GM13976 (cell line): ENCODE data around the gene KIF21B.

Experiments
- DNase-seq: peaks from one replicate; pipeline ENCODE4 v3.0.0; 2012; ENCODE audit warnings: low spot score
- in situ Hi-C: fragments of 300-500 bp; cut with MboI; formaldehyde crosslinking; loops from one replicate; pipeline ENCODE4 v1.12.0; 2022; ENCODE audit warnings: low sequenced_read_pairs, mixed read lengths, inconsistent platforms; ENCODE audit not compliant: unreplicated experiment
- TF ChIP-seq, protein P1 (sequence below): IDR thresholded peaks from 2 replicates; pipeline ENCODE4 v1.5.1; 2012; ENCODE audit warnings: borderline replicate concordance, mild to moderate bottlenecking; ENCODE audit not compliant: insufficient read depth; ENCODE audit errors: extremely low read depth, missing control alignments, control extremely low read depth

Gene KIF21B

DNA sequence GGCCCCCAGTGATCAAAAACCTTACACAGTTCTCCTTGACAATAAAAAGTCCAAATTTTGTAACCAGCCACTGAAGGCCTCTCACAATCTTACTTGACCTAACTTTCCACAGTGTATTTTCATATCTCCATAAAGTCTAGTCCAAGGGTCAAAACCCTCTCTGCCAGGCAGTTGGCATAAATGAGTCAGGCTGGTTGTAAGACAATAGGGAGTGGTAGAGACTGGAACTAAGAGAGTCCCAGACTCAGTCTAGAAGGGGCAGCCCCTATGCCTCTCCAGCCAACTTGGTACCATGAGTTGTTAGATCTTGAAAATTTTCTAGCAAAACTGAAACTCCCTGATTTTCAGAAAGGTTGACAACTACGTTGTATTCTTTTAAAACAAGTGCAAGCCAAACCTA, 21.0 kb downstream of the KIF21B start:
- no peak for DNase-seq
- in situ Hi-C loops: no loop called here
- TF ChIP-seq, protein P1, sequence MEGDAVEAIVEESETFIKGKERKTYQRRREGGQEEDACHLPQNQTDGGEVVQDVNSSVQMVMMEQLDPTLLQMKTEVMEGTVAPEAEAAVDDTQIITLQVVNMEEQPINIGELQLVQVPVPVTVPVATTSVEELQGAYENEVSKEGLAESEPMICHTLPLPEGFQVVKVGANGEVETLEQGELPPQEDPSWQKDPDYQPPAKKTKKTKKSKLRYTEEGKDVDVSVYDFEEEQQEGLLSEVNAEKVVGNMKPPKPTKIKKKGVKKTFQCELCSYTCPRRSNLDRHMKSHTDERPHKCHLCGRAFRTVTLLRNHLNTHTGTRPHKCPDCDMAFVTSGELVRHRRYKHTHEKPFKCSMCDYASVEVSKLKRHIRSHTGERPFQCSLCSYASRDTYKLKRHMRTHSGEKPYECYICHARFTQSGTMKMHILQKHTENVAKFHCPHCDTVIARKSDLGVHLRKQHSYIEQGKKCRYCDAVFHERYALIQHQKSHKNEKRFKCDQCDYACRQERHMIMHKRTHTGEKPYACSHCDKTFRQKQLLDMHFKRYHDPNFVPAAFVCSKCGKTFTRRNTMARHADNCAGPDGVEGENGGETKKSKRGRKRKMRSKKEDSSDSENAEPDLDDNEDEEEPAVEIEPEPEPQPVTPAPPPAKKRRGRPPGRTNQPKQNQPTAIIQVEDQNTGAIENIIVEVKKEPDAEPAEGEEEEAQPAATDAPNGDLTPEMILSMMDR: no peak

DNA sequence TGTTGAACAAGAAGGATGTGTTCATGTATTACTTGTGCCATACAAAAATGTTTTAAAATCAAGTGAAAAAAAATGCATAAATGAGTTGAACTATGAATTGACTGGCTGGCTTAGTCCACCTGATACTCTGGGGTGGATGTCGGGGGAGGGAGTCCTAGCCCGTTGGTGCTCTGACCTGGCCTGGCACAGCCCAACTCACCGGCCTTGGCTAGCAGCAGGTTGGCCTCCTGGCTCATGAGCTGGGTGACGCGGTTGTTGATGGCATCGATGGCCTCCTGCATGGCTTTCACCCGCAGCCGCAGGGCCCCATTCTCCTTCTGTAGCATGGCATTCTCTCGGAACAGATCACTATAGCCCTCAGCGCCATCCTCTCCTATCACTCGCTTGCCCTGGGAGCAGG, 21.6 kb downstream of the KIF21B start:
- in situ Hi-C loops: no loop called here
- no peak for DNase-seq
- TF ChIP-seq, protein P1: no peak

DNA sequence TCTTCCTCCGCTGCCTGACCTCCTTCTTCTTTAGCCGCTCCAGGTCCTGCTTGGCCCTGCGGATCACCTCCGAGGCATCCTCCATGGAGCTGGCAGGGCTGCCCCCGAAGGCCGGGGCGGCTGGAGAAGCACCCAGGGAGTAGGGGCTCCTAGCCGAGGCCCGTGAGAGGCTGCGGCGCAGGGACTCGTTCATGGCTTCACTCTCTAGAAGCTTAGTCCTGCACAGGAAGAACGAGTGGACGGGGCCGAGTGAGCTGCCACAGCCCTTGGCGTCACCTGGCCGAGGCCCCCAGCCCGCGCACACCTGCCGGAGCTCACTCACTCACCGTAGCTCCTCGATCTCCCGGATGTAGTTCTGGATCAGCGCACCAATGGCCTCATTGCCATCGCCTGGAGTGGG, 23.1 kb downstream of the KIF21B start:
- DNase-seq: no peak
- in situ Hi-C loops: no loop called here
- TF ChIP-seq, protein P1: no peak

DNA sequence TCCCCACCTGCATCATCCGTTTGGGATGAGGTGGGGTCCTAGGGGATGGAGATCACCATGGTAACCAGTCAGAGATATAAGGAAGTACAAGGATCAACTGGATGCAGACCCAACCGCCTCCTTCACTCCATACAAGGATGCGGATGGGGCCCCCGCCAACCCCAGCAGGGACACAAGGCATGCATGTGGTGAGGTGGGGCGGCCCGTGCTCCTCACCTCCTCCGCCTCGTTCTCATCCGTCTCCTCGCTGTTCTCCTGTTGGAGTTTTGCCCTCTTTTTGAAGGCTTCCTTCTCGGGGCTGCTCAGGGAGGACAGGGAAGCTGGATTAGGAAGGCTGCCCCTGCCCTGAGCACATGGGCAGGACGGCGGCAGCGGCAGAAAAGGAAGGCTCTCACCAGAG, 23.8 kb downstream of the KIF21B start:
- TF ChIP-seq, protein P1: no peak

DNA sequence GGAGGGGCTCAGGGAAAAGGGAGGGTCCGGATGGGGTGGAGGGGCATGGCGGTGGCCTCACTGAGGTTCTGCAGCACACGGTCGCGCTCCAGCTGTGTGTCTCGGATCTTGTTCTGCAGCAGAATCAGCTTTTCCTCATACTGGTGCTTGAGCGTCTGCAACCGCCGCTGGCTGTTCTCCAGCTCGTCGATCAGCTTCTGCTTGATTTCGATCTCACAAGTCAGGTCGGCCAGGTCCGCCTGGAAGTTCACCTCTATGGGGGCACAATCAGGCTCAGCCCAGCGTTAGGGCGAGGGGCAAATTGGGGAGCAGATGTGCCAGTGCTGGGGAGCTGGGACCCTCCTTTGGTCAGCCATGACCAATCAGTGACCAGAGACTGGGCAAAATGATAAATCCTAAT, 25.2 kb downstream of the KIF21B start:
- TF ChIP-seq, protein P1: no peak
- in situ Hi-C loops: no loop called here
- DNase-seq: no peak

More for the DNA sequence above, 23.8 kb downstream of the KIF21B start:
- in situ Hi-C loops: no loop called here
- no peak for DNase-seq

DNA sequence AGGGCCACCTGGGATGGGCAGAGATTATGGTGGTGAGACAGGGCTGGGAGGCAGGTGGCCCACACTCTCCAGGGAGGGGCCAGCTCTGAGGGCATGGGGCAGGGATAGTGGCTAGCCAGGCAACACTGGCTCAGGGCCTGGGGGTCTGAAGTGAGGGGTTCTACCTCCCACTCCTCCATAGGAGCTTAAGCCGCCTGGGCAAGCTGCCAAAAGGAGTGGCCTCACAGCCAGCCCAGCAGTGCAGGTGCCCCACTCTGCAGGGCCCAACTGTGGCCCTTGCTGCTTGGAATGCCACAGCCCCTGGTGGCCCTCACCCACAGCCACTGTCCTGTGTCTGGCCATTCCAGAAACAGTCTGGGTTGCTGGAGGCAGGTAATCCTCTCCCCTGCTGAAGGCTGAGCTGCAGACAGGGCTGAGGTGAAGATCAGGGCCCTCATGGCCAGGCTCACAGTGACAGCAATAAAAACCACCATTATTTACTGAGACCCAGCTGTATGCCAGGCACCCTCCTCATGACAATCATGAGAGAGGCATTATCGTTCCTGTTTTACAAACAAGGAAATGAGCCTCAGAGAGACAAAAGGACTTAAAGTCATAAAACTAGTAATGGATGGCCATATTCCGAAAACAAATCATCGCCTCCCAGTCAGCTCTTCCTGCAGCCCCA, 31.0 kb downstream of the KIF21B start:
- DNase-seq: no peak
- TF ChIP-seq, protein P1: no peak
- in situ Hi-C loops: no loop called here

DNA sequence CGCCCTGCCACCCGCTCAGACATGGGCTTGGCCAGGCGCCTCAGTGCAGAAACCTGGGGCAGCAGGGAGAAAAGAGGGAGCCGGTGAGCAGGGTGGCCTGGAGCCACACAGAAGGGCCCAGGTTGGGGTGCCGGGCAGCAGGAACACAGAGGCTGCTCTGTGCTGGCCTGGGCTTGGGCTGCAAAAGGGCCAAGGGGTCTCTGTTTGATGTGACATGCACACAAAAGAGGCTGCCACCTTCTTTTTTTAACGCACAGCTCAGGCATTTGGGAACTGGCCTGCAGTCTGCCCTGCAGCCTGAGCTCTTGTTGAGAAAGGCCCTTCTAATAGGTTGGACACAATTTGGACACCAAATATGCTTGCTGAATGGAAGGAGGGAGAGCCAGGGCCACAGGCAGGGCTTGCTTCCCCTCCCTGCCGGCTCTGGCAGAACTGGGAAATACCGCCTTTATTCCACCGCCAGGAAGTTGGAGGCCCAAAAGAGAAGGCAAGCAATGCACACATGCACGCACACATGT, 32.4 kb downstream of the KIF21B start:
- in situ Hi-C loops: no loop called here
- DNase-seq: no peak
- TF ChIP-seq, protein P1: no peak
